ENCODE results near the gene TMEM245.
"Not testable (repeated sequence)": the region's sequence is repeated elsewhere in the genome, so short reads cannot be mapped to it uniquely, and the experiment has no call there.

Gene TMEM245

DNA sequence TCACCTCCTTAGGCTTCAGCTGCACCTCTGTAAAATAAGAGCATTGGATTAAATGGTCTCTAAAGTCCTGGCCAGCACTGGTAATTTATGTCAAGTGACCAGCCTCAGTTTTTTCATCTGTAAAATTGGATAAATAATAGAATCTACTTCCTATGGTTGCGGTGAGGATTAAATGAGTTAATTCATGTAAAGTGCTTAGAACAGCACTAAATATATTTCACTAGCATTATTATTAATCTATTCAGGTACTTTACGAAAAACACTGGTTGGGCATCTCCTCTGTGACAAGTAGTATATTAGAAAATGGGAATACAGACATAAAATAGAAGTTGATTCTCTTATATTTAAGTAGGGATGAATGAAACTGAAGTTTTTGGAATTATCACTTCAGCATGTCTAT is 13.8 kb upstream of the TMEM245 start:
- no peak for DNase-seq (ENCODE audit: low read depth in 1 of 2, low spot score in 1 of 2)

- no peak for DNase-seq (ENCODE audit: low read depth in 1 of 2, low spot score in 1 of 2)
These were observed 12.8 kb upstream of the TMEM245 start for GRCh38 chr9:109132567-109133021.

DNA sequence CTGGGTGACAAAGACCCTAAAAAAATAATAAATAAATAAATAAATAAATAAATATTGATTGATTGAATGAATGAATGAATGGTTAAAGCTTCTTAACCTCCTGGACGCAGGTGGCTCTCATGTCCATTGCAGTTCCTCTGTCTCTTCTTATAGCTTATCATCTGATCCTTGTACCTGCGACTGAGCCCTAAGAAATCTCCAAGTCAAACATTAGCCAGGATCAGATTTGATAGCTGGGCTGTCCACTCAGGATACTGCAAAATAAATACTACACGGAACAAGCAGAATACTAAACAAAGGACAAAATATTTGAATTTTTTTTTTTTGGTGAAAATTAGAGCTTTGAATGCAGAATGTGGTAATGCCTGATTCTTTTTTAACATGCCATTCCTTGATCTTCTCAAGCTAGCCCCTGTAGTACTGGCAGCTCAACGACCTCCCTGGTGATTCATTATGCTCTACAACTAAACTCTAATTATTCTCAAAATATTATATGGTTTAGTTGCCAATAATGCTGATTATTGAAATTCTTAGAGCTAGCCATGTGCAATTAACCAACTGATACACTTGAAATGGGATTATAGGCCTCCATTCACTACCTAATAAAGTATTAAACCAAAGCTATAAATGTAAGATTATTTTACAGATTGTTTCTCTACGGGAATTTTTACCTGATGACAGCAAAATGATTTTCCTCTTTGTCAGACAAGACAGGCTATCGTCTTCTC is 9.9 kb upstream of the TMEM245 start:
- no peak for DNase-seq (ENCODE audit: low read depth in 1 of 2, low spot score in 1 of 2)

DNA sequence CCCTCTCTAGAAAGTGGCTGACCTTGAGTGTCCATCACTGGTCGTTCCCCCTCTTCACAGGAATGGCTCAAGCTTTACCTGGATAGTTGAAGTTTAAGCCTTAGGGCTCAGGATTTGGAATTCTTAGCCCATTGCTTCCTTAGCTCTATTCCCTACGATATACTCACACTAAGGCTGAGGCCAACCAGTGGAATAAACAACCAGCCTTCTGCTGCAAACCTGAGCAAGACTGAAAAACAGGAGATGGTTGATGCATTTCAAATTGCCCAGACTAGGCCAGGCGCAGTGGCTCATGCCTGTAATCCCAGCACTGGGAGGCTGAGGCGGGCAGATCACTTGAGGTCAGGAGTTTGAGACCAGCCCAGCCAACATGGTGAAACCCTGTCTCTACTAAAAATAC is 6.9 kb upstream of the TMEM245 start:
- DNase-seq (ENCODE audit: low read depth in 1 of 2, low spot score in 1 of 2): not testable (repeated sequence)

GRCh38 chr9:109124121-109124520 is 4.4 kb upstream of the TMEM245 start:
- DNase-seq (ENCODE audit: low read depth in 1 of 2, low spot score in 1 of 2): no peak

GRCh38 chr9:109122726-109123621 is 3.2 kb upstream of the TMEM245 start:
- DNase-seq (ENCODE audit: low read depth in 1 of 2, low spot score in 1 of 2): no peak

- no peak for DNase-seq (ENCODE audit: low read depth in 1 of 2, low spot score in 1 of 2)
These were observed 1.6 kb upstream of the TMEM245 start for GRCh38 chr9:109121232-109121796.

DNA sequence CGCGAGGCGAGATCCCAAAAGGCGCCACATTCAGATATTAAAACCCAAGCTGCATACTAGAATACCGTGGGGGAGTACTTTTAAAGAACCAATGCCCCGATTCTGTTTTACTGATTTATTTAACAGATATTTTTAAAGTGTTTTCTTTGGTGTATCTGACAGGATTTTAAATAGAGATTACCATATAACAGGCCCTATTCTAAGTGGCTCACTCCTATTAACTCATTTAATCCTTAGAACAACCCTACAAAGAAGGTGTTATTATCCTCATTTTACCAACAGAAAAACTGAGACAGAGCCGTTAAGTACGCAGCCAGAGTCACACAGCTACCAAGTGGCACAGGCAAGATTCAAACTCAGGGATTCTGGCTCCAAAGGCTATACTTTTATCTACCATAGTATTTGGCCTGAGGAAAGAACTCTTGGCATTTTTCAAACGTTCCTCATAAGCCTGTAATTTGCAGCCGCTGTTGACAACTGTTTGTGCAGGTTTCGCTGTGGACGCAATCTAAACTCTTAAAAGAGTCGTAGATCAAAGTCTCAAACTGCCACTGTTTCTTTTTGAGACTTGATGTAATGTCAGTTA is 550 bp upstream of the TMEM245 start:
- DNase-seq (ENCODE audit: low read depth in 1 of 2, low spot score in 1 of 2): no peak

DNA sequence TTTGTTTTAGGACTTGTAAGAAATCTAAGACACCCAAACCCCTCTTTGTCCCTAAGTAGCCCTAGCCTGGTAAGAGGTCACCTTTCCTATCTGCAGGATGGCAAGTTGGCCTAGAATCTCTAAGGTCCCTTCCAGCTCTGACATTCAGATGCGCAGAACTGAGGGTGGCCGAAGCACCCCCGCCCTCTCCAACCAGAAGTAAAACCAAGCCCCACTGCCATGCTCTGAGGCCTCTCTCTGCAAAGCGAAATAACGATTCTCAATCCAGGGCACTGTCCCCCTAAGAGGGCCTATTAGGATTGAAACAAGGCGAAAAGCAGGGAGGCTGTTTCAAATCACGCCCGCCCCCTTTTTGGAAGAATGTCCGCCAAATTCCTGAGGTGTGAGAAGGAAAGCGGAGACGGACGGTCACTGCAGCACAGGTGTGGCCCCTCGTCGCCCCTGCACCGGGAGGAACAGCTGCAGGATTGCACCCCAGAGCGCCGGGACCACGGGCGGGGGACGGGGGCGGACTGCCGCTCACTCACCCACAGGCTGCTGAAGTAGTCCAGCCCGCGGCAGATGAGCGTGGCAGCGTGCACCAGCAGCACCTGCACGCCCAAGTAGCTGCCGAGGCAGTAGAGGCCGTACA is 824 bp downstream of the TMEM245 start:
- no peak for DNase-seq (ENCODE audit: low read depth in 1 of 2, low spot score in 1 of 2)

- no peak for DNase-seq (ENCODE audit: low read depth in 1 of 2, low spot score in 1 of 2)
These were observed 1.6 kb downstream of the TMEM245 start for GRCh38 chr9:109117856-109118807.

DNA sequence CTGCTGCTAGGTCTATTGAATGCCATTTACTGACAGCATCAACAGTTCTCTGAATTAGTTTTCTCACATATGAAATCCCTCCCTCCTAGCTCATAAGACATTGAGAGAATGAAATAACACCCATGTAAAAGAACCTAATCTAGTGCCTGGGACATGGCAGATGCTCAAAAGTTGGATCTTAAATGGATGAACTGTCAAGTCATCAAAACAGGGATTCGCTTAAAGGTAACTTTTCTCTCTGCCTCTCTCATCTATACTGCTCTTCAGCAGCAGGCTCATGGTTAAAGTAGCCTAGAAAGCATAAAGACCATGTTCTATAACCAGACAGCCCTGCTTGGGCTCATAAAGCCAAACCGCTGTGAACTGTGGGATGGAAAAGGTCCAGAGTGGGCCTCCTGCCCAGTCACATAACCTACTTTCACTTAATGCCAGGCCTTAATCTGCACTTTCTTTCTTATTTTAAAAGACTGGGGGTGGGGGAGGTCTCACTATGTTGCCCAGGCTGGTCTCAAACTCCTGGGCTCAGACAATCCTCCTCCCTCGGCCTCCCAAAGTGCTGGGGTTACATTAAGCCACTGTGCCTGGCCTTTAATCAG is 3.7 kb downstream of the TMEM245 start:
- no peak for DNase-seq (ENCODE audit: low read depth in 1 of 2, low spot score in 1 of 2)

DNA sequence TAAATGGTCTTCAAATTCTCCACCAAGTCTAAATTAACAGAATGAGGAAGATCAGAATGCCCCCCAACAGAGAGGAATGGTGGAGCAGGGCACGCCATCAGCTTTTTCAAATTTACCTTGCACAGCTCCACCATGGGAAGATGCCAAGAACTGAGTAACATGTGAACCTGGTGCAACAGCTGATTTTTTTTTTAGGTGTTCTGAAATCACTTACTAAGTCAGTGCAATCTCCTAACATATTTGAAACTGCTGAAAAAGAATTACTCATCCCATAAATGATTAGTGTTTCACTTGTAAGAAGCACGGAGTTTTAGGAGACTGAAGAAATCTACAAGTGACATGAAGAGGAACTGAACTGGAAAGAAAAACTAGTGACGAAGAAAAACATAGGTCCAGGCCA is 5.1 kb downstream of the TMEM245 start:
- no peak for DNase-seq (ENCODE audit: low read depth in 1 of 2, low spot score in 1 of 2)

DNA sequence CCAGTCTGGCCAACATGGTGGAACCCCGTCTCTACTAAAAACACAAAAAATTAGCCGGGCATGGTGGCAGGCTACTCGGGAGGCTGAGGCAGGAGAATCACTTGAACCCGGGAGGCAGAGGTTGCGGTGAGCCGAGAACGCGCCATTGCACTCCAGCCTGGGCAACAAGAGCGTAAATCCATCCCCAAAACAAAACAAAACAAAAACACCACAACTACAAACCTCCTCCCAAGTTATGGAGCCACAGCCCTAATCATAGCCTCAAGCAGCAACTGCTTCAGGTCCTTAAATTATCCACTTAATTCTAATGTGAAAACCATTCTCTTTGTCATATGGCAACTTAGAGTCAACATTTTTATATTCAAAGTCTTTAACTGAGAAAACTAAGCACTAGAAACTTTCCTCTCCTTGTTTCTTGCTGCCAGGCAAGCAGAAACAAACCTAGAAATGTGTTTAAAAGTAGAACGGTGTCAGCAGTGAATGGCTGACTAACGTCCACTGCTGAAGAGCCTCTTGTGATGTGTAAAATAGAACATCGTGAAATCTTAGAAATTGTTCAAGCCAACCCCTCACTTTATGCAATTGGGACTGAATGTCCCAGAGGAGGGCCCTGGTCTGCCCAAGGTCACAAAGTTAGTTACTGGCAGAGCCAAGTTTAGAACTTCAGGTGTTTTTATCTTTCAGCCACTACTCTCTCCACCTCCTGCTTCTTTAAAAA is 5.7 kb downstream of the TMEM245 start:
- DNase-seq (ENCODE audit: low read depth in 1 of 2, low spot score in 1 of 2): no peak

DNA sequence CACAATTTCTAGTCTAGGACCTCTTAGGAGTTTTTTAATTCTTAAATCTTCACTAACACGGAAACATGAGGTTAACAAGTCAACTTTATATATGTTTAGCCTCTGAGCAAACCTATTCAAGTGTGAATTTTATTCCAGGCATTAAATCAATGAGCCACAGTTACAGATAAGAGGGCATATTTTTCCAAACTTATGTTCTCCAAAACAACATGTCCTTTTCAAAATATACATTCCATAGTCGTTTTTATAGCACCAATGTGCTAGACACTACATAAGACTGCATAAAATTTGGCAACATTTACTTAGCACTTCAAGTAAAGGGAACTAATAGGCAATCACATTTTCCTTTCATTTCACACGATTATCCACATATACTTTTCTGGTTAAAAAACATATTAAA is 6.5 kb downstream of the TMEM245 start:
- no peak for DNase-seq (ENCODE audit: low read depth in 1 of 2, low spot score in 1 of 2)

DNA sequence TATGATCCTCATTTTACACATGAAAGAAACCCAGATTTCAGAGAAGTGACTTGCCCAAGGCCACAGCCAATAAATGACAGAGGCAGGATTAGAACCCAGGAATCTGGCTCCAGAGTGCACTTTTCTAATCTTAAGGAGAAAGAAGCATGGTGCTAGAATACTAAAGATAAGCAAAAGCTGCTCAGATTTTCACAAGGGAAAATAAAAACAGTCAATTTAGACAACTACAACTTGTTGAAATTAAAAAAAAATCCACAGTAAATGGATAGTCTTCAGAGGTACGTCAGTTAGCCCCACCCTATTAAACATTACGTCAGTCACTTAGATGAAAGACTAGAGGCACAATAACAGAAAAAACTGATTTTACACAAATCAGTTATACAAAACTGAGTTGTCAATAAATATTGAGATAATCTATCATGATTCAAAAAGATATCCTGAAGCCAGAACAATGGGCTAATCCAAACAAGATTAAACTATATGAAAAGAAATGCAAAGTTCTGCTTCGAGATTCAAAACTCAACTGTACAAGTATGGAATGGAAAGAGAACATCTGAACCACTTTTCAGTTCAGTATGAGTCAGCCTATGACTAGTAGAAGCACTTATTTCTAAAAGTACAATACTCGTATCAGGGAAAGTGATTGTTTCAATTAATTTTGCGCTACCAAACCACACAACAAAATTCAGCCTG is 9.3 kb downstream of the TMEM245 start:
- DNase-seq (ENCODE audit: low read depth in 1 of 2, low spot score in 1 of 2): no peak

GRCh38 chr9:109109967-109110328 is 9.8 kb downstream of the TMEM245 start:
- DNase-seq (ENCODE audit: low read depth in 1 of 2, low spot score in 1 of 2): no peak

GRCh38 chr9:109108318-109108717 is 11.4 kb downstream of the TMEM245 start:
- no peak for DNase-seq (ENCODE audit: low read depth in 1 of 2, low spot score in 1 of 2)

DNA sequence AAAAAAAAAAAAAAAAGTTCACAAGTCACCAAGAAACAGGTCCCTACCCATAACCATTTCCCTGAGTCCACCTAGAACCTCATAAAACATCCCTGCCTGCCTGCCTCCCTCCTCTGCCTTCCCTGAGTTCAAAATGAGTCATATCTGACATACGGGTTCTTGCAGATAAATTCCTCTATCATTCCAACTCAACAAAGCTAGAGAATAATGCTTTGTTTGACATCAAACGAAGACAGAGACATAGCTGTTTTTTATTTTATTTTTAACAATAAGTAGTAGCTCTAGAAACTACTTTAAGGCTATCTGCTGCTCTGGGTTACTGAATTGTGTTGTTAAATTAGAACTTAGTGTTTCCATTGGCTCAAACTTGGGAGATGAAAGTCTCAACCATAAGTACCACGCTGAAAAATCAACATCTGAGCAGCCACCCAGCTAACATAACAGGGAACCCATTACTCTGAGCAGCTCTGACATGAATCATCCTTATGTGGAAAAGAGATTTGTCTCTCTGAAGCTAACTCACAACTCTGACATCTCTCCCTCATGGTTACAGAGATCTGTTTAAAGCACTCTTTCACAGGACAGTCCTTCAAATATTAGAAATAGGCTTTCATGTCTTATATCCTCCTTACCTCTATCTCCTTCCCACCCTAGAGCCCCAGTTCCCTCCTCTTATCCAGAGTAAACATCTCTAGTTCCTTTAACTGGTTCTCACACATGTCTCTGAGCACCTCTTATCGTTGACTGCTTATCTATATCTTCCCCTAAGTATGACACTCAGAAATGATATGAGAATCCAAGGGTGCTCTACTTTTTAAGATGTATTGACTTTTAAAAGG is 12.1 kb downstream of the TMEM245 start:
- no peak for DNase-seq (ENCODE audit: low read depth in 1 of 2, low spot score in 1 of 2)
